CD14-positive monocyte (primary cell): ENCODE measurements around the gene PPP4R3C. TPM values are rescaled to one million over a fixed set of nuclear protein-coding genes. Genes with fewer than 3 reads are reported as not detected.
"Not testable (repeated sequence)": the region's sequence is repeated elsewhere in the genome, so short reads cannot be mapped to it uniquely, and the experiment has no call there.

Experiments used
- DNase-seq, 3 donors: peaks; one replicate each; pipeline ENCODE4 v3.0.0-alpha.2; 2011 to 2022
- H2AFZ ChIP-seq: 2 replicates; pipeline ENCODE4 v1.6.0; 2012; ENCODE audit warnings: mild to moderate bottlenecking, low read depth, low read length, inconsistent platforms; ENCODE audit not compliant: insufficient read depth, poor library complexity, severe bottlenecking
- H3K27ac ChIP-seq, 2 donors: 1 replicate in 1 of 2; 2 replicates in 1 of 2; pipeline ENCODE4 v1.5.1; 2012 to 2013; ENCODE audit warnings: low read length in 2 of 2, control low read depth in 1 of 2, inconsistent platforms in 1 of 2, low read depth in 1 of 2, mild to moderate bottlenecking in 1 of 2
- H3K27me3 ChIP-seq, 2 donors: one replicate each; pipeline versions ENCODE4 v1.6.0 to v1.6.1; 2011 to 2013; ENCODE audit warnings: low read length in 2 of 2; ENCODE audit not compliant: control insufficient read depth in 2 of 2, insufficient read depth in 2 of 2
- H3K36me3 ChIP-seq, 2 donors: replicated peaks in 1 of 2; 1 replicate in 1 of 2; 2 replicates in 1 of 2; pipeline versions ENCODE4 v1.5.1 to v1.6.1; 2012 to 2013; ENCODE audit warnings: low read length in 2 of 2, control low read depth in 1 of 2, inconsistent platforms in 1 of 2, mild to moderate bottlenecking in 1 of 2; ENCODE audit not compliant: insufficient read depth in 2 of 2, control insufficient read depth in 1 of 2
- H3K4me1 ChIP-seq, 2 donors: 1 replicate in 1 of 2; 2 replicates in 1 of 2; pipeline versions ENCODE4 v1.5.1 to v1.6.1; 2012 to 2013; ENCODE audit warnings: low read length in 2 of 2, control low read depth in 1 of 2, inconsistent platforms in 1 of 2, mild to moderate bottlenecking in 1 of 2, moderate library complexity in 1 of 2; ENCODE audit not compliant: insufficient read depth in 2 of 2, control insufficient read depth in 1 of 2
- H3K4me2 ChIP-seq: replicated peaks from 2 replicates; pipeline ENCODE3; 2012; ENCODE audit warnings: low read length, moderate library complexity, mild to moderate bottlenecking; ENCODE audit not compliant: poor library complexity, severe bottlenecking; ENCODE audit errors: extremely low read depth
- H3K4me3 ChIP-seq, 3 experiments: fragments of 200-600 bp in 1 of 3; sonication (generic) in 1 of 3; replicated peaks in 1 of 3; 1 replicate in 2 of 3; 2 replicates in 1 of 3; pipeline ENCODE4 v1.5.1; 2011 to 2013; ENCODE audit warnings: low read length in 3 of 3, mild to moderate bottlenecking in 3 of 3, control low read depth in 2 of 3, low read depth in 2 of 3, inconsistent platforms in 1 of 3, moderate library complexity in 1 of 3
- H3K79me2 ChIP-seq: 2 replicates; pipeline ENCODE4 v1.6.0; 2012; ENCODE audit warnings: mild to moderate bottlenecking, control low read depth, inconsistent platforms, low read length, moderate library complexity; ENCODE audit not compliant: insufficient read depth
- H3K9ac ChIP-seq: 2 replicates; pipeline ENCODE4 v1.6.0; 2017; ENCODE audit warnings: low read length, mild to moderate bottlenecking; ENCODE audit not compliant: insufficient read depth, poor library complexity, severe bottlenecking
- H3K9me3 ChIP-seq, 2 donors: replicated peaks in 1 of 2; 1 replicate in 1 of 2; 2 replicates in 1 of 2; pipeline versions ENCODE4 v1.5.1 to v1.6.1; 2012 to 2013; ENCODE audit warnings: low read length in 2 of 2, control low read depth in 1 of 2; ENCODE audit not compliant: control insufficient read depth in 1 of 2, insufficient read depth in 1 of 2
- H4K20me1 ChIP-seq: 2 replicates; pipeline ENCODE4 v1.6.0; 2012; ENCODE audit warnings: mild to moderate bottlenecking, low read length, control low read depth, moderate library complexity; ENCODE audit not compliant: insufficient read depth
- H3K27ac Mint-ChIP-seq, 7 donors: one replicate each; pipeline ENCODE4 v1.8.0; 2020; ENCODE audit warnings: mild to moderate bottlenecking in 7 of 7, mixed read lengths in 7 of 7, moderate library complexity in 6 of 7, inconsistent platforms in 2 of 7
- H3K27me3 Mint-ChIP-seq, 3 donors: one replicate each; pipeline ENCODE4 v1.8.0; 2021 to 2022; ENCODE audit warnings: low read depth in 3 of 3, mild to moderate bottlenecking in 3 of 3, mixed read lengths in 3 of 3, moderate library complexity in 3 of 3, inconsistent platforms in 1 of 3
- H3K36me3 Mint-ChIP-seq, 2 donors: one replicate each; pipeline ENCODE4 v1.8.0; 2020; ENCODE audit warnings: mixed read lengths in 2 of 2, inconsistent platforms in 1 of 2, mild to moderate bottlenecking in 1 of 2
- H3K4me1 Mint-ChIP-seq: one replicate; pipeline ENCODE4 v1.8.0; 2020; ENCODE audit warnings: mild to moderate bottlenecking, mixed read lengths
- H3K4me3 Mint-ChIP-seq, 2 donors: one replicate each; pipeline ENCODE4 v1.8.0; 2020; ENCODE audit warnings: mild to moderate bottlenecking in 2 of 2, mixed read lengths in 2 of 2, moderate library complexity in 1 of 2
- H3K9me3 Mint-ChIP-seq, 7 donors: one replicate each; pipeline ENCODE4 v1.8.0; 2020 to 2022; ENCODE audit warnings: mixed read lengths in 7 of 7, mild to moderate bottlenecking in 6 of 7, moderate library complexity in 6 of 7, inconsistent platforms in 2 of 7
- WGBS: methylation state at CpG from one replicate; pipeline ENCODE4 v1.1.5; 2013; ENCODE audit warnings: missing lambda C conversion rate; ENCODE audit not compliant: insufficient coverage; 5-methylcytosine and 5-hydroxymethylcytosine counted together
- intact Hi-C, 2 donors: fragments of 100-400 bp; cut with micrococcal nuclease; formaldehyde crosslinking; loops; one replicate each; pipeline versions ENCODE4 v1.15.0 to v1.15.1; 2023
- polyA plus RNA-seq, 3 donors: library from polyadenylated mRNA; depleted of rRNA in 1 of 3; unstranded in 2 of 3; stranded (reverse) in 1 of 3; fragments of 300-500 nt in 2 of 3; fragments of >200 nt in 1 of 3; fragmentation: Illumina TruSeq in 2 of 3; gene quantifications; 1 replicate in 2 of 3; 2 replicates in 1 of 3; pipeline ENCODE4 v1.2.3, GENCODE V29; 2012 to 2021
- TF ChIP-seq, protein P1 (sequence below): fragments of 200-600 bp; IDR thresholded peaks from one replicate; pipeline ENCODE4 v1.8.0; 2022; ENCODE audit warnings: antibody characterized with exemption, mild to moderate bottlenecking

Gene PPP4R3C
- polyA plus RNA-seq, 3 donors: not detected

DNA sequence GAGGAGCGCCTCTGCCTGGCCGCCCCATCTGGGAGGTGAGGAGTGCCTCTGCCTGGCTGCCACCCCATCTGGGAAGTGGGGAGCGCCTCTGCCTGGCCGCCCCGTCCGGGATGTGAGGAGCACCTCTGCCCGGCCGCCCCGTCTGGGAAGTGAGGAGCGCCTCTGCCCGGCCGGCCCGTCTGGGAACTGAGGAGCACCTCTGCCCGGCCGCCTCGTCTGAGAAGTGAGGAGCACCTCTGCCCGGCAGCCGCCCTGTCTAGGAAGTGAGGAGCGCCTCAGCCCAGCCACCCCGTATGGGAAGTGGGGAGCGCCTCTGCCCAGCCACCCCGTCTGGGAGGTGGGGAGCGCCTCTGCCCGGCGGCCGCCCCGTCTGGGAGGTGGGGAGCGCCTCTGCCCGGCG lies 4.6 kb downstream of the PPP4R3C start:
- H4K20me1 ChIP-seq, H3K4me2 ChIP-seq, H3K79me2 ChIP-seq, H3K9ac ChIP-seq, H3K27ac Mint-ChIP-seq, H3K27me3 Mint-ChIP-seq, H2AFZ ChIP-seq, H3K4me1 Mint-ChIP-seq, intact Hi-C loops, DNase-seq, H3K36me3 Mint-ChIP-seq, H3K36me3 ChIP-seq, H3K27ac ChIP-seq, H3K4me1 ChIP-seq, H3K4me3 Mint-ChIP-seq, H3K4me3 ChIP-seq, H3K27me3 ChIP-seq: not testable (repeated sequence)
- WGBS: 100% methylated on average over 6 of the region's 30 CpGs
- H3K9me3 ChIP-seq: peaks cover 4 to 12% of the 10 kb centered on the region in 2 donors
- peaks cover 0 to 12% (median 4%) of the 10 kb centered on the region in 7 donors for H3K9me3 Mint-ChIP-seq

DNA sequence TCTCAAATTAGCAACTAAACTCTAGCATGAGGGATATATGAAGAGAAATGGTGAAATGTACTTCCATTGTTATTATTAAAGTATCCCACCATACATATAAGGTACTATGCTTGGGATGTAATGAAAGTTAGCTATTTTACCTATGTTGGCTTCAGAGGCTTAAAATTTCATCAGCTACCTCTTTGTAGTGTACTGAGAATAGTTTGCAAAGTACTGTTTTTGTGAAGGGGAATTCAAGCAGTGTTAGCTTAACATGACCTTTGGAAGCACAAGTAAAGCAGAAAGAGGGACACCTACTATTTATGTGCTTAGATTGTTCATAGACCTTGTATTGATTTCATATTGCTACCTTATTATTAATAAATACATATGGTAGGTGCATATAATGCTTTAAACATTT lies 11.8 kb downstream of the PPP4R3C start:
- TF ChIP-seq, protein P1, sequence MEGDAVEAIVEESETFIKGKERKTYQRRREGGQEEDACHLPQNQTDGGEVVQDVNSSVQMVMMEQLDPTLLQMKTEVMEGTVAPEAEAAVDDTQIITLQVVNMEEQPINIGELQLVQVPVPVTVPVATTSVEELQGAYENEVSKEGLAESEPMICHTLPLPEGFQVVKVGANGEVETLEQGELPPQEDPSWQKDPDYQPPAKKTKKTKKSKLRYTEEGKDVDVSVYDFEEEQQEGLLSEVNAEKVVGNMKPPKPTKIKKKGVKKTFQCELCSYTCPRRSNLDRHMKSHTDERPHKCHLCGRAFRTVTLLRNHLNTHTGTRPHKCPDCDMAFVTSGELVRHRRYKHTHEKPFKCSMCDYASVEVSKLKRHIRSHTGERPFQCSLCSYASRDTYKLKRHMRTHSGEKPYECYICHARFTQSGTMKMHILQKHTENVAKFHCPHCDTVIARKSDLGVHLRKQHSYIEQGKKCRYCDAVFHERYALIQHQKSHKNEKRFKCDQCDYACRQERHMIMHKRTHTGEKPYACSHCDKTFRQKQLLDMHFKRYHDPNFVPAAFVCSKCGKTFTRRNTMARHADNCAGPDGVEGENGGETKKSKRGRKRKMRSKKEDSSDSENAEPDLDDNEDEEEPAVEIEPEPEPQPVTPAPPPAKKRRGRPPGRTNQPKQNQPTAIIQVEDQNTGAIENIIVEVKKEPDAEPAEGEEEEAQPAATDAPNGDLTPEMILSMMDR: no peak
- intact Hi-C loops: no loop called here
- Histone ChIP-seq H3K9me3 (no peaks in the 10 kb centered on the region), H3K4me1 (no peaks in the 10 kb centered on the region), H3K79me2 (no peaks in the 10 kb centered on the region), H4K20me1 (no peaks in the 10 kb centered on the region), H3K9ac (no peak overlapping the region), H3K4me3 (no peak overlapping the region), H3K27ac (no peak overlapping the region), H3K4me2 (no peak overlapping the region), H2AFZ (no peak overlapping the region), H3K36me3 (no peaks in the 10 kb centered on the region), H3K27me3 (no peaks in the 10 kb centered on the region)
- no peaks in the 10 kb centered on the region for H3K36me3 Mint-ChIP-seq
- H3K4me1 Mint-ChIP-seq: no peaks in the 10 kb centered on the region
- no peak overlapping the region for H3K27ac Mint-ChIP-seq
- H3K9me3 Mint-ChIP-seq: peaks cover 0 to 4% (median 0%) of the 10 kb centered on the region in 7 donors
- no peak for DNase-seq
- H3K4me3 Mint-ChIP-seq: no peak overlapping the region
- no peaks in the 10 kb centered on the region for H3K27me3 Mint-ChIP-seq
